Kidney epithelial cell (primary cell): ENCODE data around the gene TMEM225B. TPM values are rescaled to one million over a fixed set of nuclear protein-coding genes. Genes with fewer than 3 reads are reported as not detected.

Experiments used
- DNase-seq: peaks from one replicate; pipeline ENCODE4 v3.0.0-alpha.2; 2010; ENCODE audit warnings: low read depth
- H3K27me3 ChIP-seq: 2 replicates; pipeline ENCODE4 v1.6.0; 2011; ENCODE audit warnings: low read length; ENCODE audit not compliant: control insufficient read depth, insufficient read depth
- H3K36me3 ChIP-seq: 2 replicates; pipeline ENCODE4 v1.5.1; 2011; ENCODE audit warnings: low read length; ENCODE audit not compliant: control insufficient read depth, insufficient read depth
- H3K4me3 ChIP-seq: 2 replicates; pipeline ENCODE4 v1.5.1; 2011; ENCODE audit warnings: low read depth, mild to moderate bottlenecking, control low read depth, low read length
- CTCF ChIP-seq: IDR thresholded peaks from 2 replicates; pipeline ENCODE4 v1.5.1; 2011; ENCODE audit warnings: mild to moderate bottlenecking, moderate library complexity, low read length, control low read depth, inconsistent platforms; ENCODE audit not compliant: insufficient read depth, poor library complexity, severe bottlenecking
- total RNA-seq: library from RNA; depleted of rRNA; stranded (reverse); fragments of >200 nt; gene quantifications from 2 replicates; pipeline ENCODE4 v1.2.3, GENCODE V29; 2015

The TMEM225B gene
- total RNA-seq, 1 donor from 2014 or later = not detected

DNA sequence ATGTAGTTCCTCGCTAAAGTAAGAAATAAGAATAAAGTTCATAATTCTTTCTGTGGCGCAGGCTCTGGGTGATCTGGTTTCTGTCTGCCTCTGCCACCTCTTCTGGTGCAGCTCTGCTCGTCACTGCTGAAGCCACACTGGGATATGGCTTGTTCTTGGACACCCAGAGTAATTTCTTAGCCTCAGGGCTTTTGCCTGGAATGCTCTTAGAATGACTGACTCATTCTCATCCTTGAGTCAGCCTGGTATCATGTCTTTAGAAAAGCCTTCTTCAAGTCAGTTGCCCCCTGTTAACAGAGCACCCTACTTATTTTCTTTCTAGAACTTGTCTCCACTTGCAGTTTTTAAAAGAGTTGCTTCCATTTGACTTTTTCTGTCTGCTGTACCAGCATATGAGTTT, 20.7 kb downstream of the TMEM225B start:
- no peak for DNase-seq
- H3K4me3 ChIP-seq = no peak overlapping the region
- no peak for TF ChIP-seq CTCF
- no peaks in the 10 kb centered on the region for H3K27me3 ChIP-seq
- H3K36me3 ChIP-seq = peaks cover 4% of the 10 kb centered on the region

DNA sequence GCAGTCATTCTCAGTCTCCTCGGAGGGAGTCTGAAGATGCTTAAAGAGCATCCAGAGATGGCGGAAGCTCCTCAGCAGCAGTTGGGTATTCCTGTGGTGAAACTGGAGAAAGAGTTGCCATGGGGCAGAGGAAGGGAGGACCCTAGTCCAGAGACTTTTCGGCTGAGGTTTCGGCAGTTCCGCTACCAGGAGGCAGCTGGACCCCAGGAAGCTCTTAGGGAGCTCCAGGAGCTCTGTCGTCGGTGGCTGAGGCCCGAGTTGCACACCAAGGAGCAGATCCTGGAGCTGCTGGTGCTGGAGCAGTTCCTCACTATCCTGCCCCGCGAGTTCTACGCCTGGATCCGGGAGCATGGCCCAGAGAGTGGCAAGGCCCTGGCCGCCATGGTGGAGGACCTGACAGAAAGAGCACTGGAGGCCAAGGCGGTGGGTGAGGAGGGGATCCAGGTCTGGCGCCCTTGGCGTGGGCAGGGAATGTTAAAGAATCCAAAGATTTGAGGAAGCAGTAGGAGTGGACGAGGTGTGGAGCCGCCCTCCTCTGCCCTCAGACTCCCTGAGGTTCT, 21.6 kb downstream of the TMEM225B start:
- Histone ChIP-seq H3K4me3 (no peak overlapping the region), H3K27me3 (no peaks in the 10 kb centered on the region), H3K36me3 (peaks cover 8% of the 10 kb centered on the region)
- no peak for TF ChIP-seq CTCF
- DNase-seq = no peak

GRCh38 chr7:99621271-99621670, 23.2 kb downstream of the TMEM225B start:
- no peaks in the 10 kb centered on the region for H3K27me3 ChIP-seq
- H3K36me3 ChIP-seq = peaks cover 10% of the 10 kb centered on the region
- DNase-seq = no peak
- H3K4me3 ChIP-seq = no peak overlapping the region
- no peak for TF ChIP-seq CTCF

DNA sequence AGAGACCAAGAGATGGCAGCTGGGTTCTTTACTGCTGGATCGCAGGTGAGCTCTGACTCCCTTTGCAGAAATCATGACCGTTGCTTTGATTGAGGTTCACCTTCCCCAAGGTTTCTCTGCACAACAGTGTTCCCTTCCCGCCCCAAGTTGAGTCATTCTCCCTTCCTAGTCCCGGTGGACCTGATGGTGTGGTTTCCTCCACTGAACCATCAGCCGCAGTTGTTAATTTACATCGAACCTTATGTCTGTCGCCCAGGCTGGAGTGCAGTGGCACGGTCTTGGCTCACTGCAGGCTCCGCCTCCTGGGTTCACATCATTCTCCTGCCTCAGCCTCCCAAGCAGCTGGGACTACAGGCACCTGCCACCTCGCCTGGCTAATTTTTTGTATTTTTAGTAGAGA, 24.5 kb downstream of the TMEM225B start:
- H3K27me3 ChIP-seq = no peaks in the 10 kb centered on the region
- no peak for DNase-seq
- TF ChIP-seq CTCF = no peak
- H3K4me3 ChIP-seq = no peak overlapping the region
- peaks cover 10% of the 10 kb centered on the region for H3K36me3 ChIP-seq

DNA sequence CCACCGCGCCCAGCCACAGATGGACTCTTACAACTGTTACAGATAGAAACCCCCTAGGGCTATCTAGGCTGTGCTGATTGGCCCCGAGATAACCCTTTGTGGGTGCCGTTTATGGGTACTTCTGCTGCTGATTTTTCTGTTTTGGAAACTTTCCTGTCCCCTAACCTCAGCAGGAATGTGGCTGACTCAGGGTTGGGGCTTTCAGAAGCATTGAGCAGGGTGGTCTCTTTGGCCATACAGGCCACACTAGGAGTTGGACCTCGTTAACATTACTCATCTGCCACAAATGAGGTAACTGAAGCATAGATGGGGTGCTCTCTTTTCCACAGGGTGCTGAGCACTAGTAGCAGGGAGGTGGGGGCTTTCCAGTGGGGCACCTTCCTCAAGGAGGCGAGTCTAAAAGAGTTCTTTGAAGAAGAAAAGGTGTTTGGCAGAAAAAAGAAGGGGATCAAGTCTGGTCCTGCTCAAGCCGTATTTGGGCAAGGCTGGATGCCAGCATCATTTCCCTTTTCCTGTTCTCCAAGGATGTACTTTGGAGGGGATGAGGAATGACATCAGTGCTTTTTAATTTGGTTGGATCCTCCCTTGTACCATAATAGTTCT, 25.1 kb downstream of the TMEM225B start:
- no peak overlapping the region for H3K4me3 ChIP-seq
- DNase-seq = no peak
- H3K27me3 ChIP-seq = no peaks in the 10 kb centered on the region
- TF ChIP-seq CTCF = no peak
- peaks cover 10% of the 10 kb centered on the region for H3K36me3 ChIP-seq
